ENCODE data around the gene KDM4B.

- TF ChIP-seq, protein P1, sequence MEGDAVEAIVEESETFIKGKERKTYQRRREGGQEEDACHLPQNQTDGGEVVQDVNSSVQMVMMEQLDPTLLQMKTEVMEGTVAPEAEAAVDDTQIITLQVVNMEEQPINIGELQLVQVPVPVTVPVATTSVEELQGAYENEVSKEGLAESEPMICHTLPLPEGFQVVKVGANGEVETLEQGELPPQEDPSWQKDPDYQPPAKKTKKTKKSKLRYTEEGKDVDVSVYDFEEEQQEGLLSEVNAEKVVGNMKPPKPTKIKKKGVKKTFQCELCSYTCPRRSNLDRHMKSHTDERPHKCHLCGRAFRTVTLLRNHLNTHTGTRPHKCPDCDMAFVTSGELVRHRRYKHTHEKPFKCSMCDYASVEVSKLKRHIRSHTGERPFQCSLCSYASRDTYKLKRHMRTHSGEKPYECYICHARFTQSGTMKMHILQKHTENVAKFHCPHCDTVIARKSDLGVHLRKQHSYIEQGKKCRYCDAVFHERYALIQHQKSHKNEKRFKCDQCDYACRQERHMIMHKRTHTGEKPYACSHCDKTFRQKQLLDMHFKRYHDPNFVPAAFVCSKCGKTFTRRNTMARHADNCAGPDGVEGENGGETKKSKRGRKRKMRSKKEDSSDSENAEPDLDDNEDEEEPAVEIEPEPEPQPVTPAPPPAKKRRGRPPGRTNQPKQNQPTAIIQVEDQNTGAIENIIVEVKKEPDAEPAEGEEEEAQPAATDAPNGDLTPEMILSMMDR (conservative IDR thresholded peaks at IDR 0.05), result no peak; the same call in 1 of the 2 replicates
- no peak for TF ChIP-seq ZFX (IDR thresholded peaks at IDR 0.05)
Observed at GRCh38 chr19:5045956-5046338, 77.0 kb downstream of the KDM4B start.

Data from C4-2B (cell line).